Activated CD8-positive, alpha-beta T cell treated with anti-CD3 and anti-CD28 coated beads, Interleukin-2, amount 10 ng/mL, durations not matched to agents 7 days and 5 days (primary cell): Measurements from ENCODE around the gene ANGPTL7. TPM values are rescaled to one million over a fixed set of nuclear protein-coding genes. Genes with fewer than 3 reads are reported as not detected.
A peak's percentile ranks its signal among the peaks of the same experiment; 100 is the strongest.
"Not testable (repeated sequence)": the region's sequence is repeated elsewhere in the genome, so short reads cannot be mapped to it uniquely, and the experiment has no call there.

ENCODE experiments used
- ATAC-seq: fragments of 150-1000 bp; cut with Tn5 transposase; one replicate; pipeline ENCODE4 v1.10.0; 2021; ENCODE audit warnings: moderate library complexity
- CTCF ChIA-PET: fragments of 350-600 bp; sonication (Branson Sonifier 250); formaldehyde crosslinking; loops from one replicate; lab custom pipeline; 2021; ENCODE audit warnings: antibody characterized with exemption; lab: Charles Lee
- POLR2A ChIA-PET: fragments of 350-600 bp; sonication (Branson Sonifier 250); formaldehyde crosslinking; loops from one replicate; lab custom pipeline; 2021; ENCODE audit warnings: antibody characterized with exemption; lab: Charles Lee
- DNase-seq: peaks from one replicate; pipeline ENCODE4 v3.0.0-alpha.2; 2020
- H3K27ac Mint-ChIP-seq: one replicate; pipeline ENCODE4 v1.8.0; 2021; ENCODE audit warnings: mild to moderate bottlenecking, mixed read lengths
- H3K27me3 Mint-ChIP-seq: one replicate; pipeline ENCODE4 v1.8.0; 2021; ENCODE audit warnings: low read depth, mixed read lengths
- H3K36me3 Mint-ChIP-seq: one replicate; pipeline ENCODE4 v1.8.0; 2021; ENCODE audit warnings: low read depth, mixed read lengths
- H3K4me1 Mint-ChIP-seq: one replicate; pipeline ENCODE4 v1.8.0; 2021; ENCODE audit warnings: low read depth, mixed read lengths
- H3K4me3 Mint-ChIP-seq: one replicate; pipeline ENCODE4 v1.8.0; 2021; ENCODE audit warnings: mild to moderate bottlenecking, mixed read lengths
- H3K9me3 Mint-ChIP-seq: one replicate; pipeline ENCODE4 v1.8.0; 2022; ENCODE audit warnings: mixed read lengths; ENCODE audit not compliant: insufficient read depth
- total RNA-seq, 2 experiments: library from RNA; stranded (reverse); gene quantifications; one replicate each; pipeline ENCODE4 v1.2.3, GENCODE V29; 2021

ANGPTL7 gene
- total RNA-seq, 2 experiments from 2014 or later: not detected

DNA sequence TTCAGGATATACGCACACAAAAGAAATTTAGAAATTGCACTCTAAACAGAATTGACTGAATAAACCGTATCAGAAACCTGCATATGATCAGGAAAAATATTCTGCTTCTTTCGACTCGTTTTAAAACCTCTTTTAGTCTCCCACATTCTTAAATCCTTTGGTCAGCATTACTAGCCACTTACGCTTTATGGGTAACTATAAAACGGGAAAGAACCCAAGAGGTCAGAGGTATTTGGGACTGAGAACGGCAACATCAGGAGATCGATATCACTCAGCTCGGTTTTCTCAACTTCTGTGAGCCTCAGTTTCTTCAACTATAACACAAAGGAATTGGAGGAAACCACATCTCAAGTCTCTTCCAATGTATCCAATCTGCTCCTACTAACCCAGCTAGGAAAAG is 36.4 kb upstream of the ANGPTL7 start:
- Mint-ChIP-seq H3K36me3 (peaks cover 21% of the 10 kb centered on the region), H3K27ac (no peak overlapping the region), H3K4me1 (peaks cover 7% of the 10 kb centered on the region), H3K4me3 (no peak overlapping the region), H3K9me3 (no peaks in the 10 kb centered on the region), H3K27me3 (no peaks in the 10 kb centered on the region)
- DNase-seq: no peak
- ChIA-PET POLR2A (no interaction called here), CTCF (interaction anchor here (0.7 kb wide), 1 partner anchor 21 kb away, joined by 3 read pairs; no protein-coding TSS in a partner anchor)
- no peak for ATAC-seq

DNA sequence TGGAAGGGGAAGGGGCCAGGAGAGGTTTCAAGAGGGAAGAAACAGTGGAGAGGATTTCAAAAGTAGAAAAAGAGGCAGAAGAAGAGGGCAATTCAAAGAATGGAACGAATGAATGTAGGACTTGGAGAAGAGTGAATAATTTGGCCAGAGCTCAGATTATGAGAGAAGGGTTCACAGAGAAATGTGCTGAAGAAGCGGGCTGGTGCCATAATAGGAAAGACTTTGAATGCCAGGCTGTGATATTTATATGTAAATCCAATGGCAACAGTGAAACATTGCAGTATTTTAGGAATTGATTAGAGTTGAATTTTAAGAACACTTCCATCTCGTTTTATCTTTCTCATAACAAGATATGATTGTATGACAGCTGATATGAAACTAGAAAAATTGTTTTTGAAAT is 36.0 kb upstream of the ANGPTL7 start:
- POLR2A ChIA-PET: no interaction called here
- CTCF ChIA-PET: no interaction called here
- Mint-ChIP-seq H3K4me3 (no peak overlapping the region), H3K27me3 (no peaks in the 10 kb centered on the region), H3K9me3 (no peaks in the 10 kb centered on the region), H3K36me3 (peaks cover 21% of the 10 kb centered on the region), H3K27ac (no peak overlapping the region), H3K4me1 (peaks cover 7% of the 10 kb centered on the region)
- no peak for DNase-seq
- ATAC-seq: no peak

DNA sequence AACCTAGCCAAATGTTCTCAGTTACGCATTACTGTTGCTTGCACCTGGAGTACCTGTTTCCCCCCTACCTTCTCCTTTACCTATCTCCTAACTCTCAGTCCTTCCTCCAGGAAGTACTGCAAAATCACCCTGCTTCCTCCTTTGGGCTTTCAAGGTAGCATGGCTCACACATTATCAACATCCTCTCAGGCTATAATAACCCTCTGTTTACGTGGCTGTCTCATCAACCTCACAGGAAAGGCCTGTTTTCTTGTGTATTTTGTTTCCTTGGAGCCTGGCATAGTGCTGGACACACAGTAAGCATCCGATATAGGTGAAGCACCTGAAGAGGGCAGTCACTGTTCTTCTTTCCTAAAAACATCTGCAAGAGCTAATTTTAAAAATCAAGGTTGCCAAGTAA is 32.7 kb upstream of the ANGPTL7 start:
- peaks cover 7% of the 10 kb centered on the region for H3K4me1 Mint-ChIP-seq
- CTCF ChIA-PET: interaction anchor here (1.1 kb wide), 1 partner anchor 9 kb away, joined by 4 read pairs; no protein-coding TSS in a partner anchor
- peaks cover 21% of the 10 kb centered on the region for H3K36me3 Mint-ChIP-seq
- H3K27me3 Mint-ChIP-seq: no peaks in the 10 kb centered on the region
- H3K27ac Mint-ChIP-seq: peak overlapping the region; percentile 70
- H3K4me3 Mint-ChIP-seq: no peak overlapping the region
- DNase-seq: no peak
- POLR2A ChIA-PET: no interaction called here
- no peaks in the 10 kb centered on the region for H3K9me3 Mint-ChIP-seq
- no peak for ATAC-seq

DNA sequence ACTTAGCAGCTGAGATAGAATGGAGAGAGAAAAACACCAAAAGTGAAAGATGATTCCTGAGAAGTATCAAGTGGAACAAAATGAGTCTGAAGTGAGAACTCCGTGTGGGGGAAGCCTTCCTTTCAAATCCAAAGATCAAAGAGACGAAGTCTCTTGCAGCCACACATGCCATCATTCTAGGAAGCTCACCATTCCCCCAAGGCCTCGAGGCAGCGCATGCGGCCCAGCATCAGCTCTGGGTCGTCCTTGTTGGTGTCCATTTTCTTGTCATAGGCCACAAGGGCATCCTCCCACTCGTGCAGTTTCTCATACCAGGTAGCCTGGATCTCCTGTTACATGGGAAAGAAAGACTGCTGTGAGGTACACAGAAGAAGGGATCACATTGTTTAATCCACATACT is 32.2 kb upstream of the ANGPTL7 start:
- ChIA-PET CTCF (interaction anchor here (1.1 kb wide), 1 partner anchor 9 kb away, joined by 4 read pairs; no protein-coding TSS in a partner anchor), POLR2A (no interaction called here)
- Mint-ChIP-seq H3K4me1 (peaks cover 7% of the 10 kb centered on the region), H3K36me3 (peaks cover 25% of the 10 kb centered on the region), H3K27ac (peak overlapping the region; percentile 70), H3K27me3 (no peaks in the 10 kb centered on the region), H3K4me3 (no peak overlapping the region), H3K9me3 (no peaks in the 10 kb centered on the region)
- ATAC-seq (no peak), DNase-seq (no peak)

DNA sequence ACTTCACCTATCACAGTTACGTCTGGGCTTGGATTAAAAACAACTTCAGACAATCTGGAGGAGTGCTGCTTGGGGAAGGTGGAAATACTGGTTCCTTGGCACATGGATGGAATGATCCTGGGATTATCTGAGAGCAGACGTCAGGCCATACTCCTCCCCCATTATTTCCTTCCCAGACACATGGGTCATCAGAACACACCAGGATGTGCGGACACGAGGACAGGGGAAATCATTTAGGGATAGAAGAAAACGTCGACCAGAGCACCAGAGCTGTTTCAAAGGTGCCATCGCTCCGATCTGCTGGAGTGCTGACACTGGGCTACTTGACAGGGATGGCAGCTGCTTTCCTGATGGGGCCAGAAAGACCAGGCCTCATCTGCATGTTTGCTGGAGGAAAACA is 31.8 kb upstream of the ANGPTL7 start:
- DNase-seq (no peak), ATAC-seq (no peak)
- Mint-ChIP-seq H3K4me1 (peaks cover 7% of the 10 kb centered on the region), H3K9me3 (no peaks in the 10 kb centered on the region), H3K4me3 (no peak overlapping the region), H3K27ac (no peak overlapping the region), H3K36me3 (peaks cover 29% of the 10 kb centered on the region), H3K27me3 (no peaks in the 10 kb centered on the region)
- ChIA-PET POLR2A (no interaction called here), CTCF (interaction anchor here (1.1 kb wide), 1 partner anchor 10 kb away, joined by 4 read pairs; no protein-coding TSS in a partner anchor)

DNA sequence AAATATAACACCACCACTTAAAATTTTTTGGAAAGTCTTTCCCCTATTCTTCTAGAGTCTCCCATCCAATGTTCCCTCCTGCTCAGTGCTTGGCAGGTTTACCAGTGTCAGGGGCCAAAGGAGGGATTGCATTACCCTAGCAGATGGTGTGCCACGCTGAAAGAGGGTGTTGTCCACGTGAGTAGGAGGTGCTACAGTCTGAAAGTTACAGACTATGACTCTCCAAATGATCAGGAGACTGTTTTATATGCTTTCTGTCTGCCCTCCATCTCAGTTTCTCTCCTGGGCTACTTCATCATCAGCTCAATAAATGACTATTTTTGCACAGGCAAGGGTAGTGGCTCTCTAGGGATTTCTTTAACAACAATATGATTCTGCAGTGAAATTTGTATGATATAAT is 31.3 kb upstream of the ANGPTL7 start:
- Mint-ChIP-seq H3K4me3 (no peak overlapping the region), H3K36me3 (peaks cover 32% of the 10 kb centered on the region), H3K27ac (no peak overlapping the region), H3K4me1 (peaks cover 7% of the 10 kb centered on the region), H3K27me3 (no peaks in the 10 kb centered on the region), H3K9me3 (no peaks in the 10 kb centered on the region)
- ATAC-seq: no peak
- DNase-seq: no peak
- ChIA-PET POLR2A (no interaction called here), CTCF (interaction anchor here (1.1 kb wide), 1 partner anchor 10 kb away, joined by 4 read pairs; no protein-coding TSS in a partner anchor)

DNA sequence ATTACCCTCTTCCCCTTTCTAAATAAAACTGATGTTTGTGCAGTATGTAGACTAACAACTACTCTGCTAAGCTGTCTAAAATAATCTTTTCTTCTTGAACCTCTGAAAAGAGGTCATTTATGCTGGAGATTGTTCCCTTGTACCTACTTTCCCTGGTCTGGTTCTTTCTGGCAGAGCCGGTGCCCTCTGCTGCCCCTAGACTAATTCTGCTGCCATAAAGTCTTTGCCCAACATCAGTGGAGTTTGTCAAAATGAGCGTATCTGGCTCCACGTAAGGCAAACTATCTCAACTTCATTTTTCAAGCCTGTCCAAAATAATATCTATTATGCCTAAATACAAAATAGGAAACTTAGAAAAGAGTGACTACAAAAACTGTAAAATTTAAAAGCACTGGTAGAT is 30.9 kb upstream of the ANGPTL7 start:
- Mint-ChIP-seq H3K36me3 (peaks cover 35% of the 10 kb centered on the region), H3K27me3 (no peaks in the 10 kb centered on the region), H3K27ac (no peak overlapping the region), H3K4me1 (peaks cover 7% of the 10 kb centered on the region), H3K4me3 (no peak overlapping the region), H3K9me3 (no peaks in the 10 kb centered on the region)
- ChIA-PET CTCF (no interaction called here), POLR2A (no interaction called here)
- DNase-seq: no peak
- ATAC-seq: no peak

DNA sequence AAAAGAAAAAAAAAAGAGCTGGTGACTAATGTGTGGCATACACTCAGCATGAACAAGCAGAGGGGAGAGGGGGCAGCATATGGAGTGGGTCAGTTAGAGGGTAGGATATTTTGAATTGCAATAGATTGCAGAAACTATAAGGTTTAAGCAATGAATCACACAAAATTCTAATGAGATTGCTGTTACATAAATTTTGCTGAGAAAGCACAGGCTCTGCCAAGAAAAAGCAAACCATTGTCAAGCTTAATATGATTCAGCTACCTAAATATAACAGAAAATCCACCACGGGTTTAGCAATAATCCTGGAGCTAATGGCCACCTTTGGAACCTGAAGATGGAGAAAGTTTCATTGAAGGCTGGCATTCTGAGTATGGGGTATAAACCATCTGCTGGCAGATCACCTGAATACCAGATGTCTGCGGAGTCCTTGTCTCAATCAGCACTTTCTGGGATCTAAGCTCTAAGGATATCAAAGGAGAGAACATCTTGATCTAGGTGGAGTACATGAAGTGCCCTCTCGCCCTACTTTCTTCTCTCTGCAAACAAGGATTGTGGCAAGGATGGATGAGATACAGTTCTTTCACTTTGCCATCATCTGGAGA is 30.3 kb upstream of the ANGPTL7 start:
- DNase-seq (no peak), ATAC-seq (no peak)
- H3K36me3 Mint-ChIP-seq: peaks cover 39% of the 10 kb centered on the region
- H3K27me3 Mint-ChIP-seq: no peaks in the 10 kb centered on the region
- H3K9me3 Mint-ChIP-seq: no peaks in the 10 kb centered on the region
- ChIA-PET CTCF (no interaction called here), POLR2A (no interaction called here)
- H3K4me1 Mint-ChIP-seq: peaks cover 7% of the 10 kb centered on the region
- no peak overlapping the region for H3K27ac Mint-ChIP-seq
- no peak overlapping the region for H3K4me3 Mint-ChIP-seq

DNA sequence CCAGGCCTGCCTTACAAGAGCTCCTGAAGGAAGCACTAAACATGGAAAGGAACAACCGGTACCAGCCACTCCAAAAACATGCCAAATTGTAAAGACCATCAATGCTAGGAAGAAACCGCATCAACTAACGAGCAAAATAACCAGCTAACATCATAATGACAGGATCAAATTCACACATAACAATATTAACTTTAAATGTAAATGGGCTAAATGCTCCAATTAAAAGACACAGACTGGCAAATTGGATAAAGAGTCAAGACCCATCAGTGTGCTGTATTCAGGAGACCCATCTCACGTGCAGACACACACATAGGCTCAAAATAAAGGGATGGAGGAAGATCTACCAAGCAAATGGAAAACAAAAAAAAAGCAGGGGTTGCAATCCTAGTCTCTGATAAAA is 26.4 kb upstream of the ANGPTL7 start:
- H3K4me3 Mint-ChIP-seq, ATAC-seq, H3K9me3 Mint-ChIP-seq, H3K27ac Mint-ChIP-seq, POLR2A ChIA-PET, CTCF ChIA-PET, DNase-seq, H3K27me3 Mint-ChIP-seq, H3K4me1 Mint-ChIP-seq: not testable (repeated sequence)
- peaks cover 50% of the 10 kb centered on the region for H3K36me3 Mint-ChIP-seq

DNA sequence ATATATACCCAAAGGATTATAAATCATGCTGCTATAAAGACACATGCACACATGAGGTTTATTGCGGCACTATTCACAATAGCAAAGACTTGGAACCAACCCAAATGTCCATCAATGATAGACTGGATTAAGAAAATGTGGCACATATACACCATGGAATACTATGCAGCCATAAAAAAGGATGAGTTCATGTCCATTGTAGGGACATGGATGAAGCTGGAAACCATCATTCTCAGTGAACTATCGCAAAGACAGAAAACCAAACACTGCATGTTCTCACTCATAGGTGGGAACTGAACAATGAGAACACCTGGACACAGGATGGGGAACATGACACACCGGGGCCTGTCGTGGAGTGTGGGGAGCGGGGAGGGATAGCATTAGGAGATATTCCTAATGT is 22.4 kb upstream of the ANGPTL7 start:
- H3K9me3 Mint-ChIP-seq, CTCF ChIA-PET, H3K27me3 Mint-ChIP-seq, DNase-seq, H3K4me3 Mint-ChIP-seq, H3K27ac Mint-ChIP-seq, POLR2A ChIA-PET, H3K4me1 Mint-ChIP-seq, ATAC-seq: not testable (repeated sequence)
- H3K36me3 Mint-ChIP-seq: peaks cover 44% of the 10 kb centered on the region

DNA sequence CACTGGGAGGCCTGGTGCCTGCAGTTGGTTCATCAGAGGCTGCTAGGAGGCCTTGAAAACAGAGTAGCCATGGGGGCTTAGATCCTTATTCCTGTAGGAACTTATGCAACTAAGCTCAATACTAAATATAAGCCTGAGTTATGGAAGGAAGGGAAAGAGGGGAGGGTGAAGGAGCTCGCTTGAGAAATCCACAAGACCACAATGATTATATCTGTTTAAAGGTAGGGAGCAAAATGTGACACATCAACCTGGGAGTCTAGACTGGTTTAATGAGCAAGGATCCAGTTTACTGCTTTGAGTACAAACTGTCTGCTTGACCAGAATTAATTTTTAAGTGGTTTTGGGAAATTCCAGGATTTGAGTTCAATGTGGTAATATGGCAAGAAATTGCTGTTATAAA is 20.4 kb upstream of the ANGPTL7 start:
- ATAC-seq: no peak
- Mint-ChIP-seq H3K4me3 (no peak overlapping the region), H3K9me3 (no peaks in the 10 kb centered on the region), H3K27me3 (no peaks in the 10 kb centered on the region), H3K27ac (no peak overlapping the region), H3K4me1 (no peaks in the 10 kb centered on the region), H3K36me3 (peaks cover 29% of the 10 kb centered on the region)
- POLR2A ChIA-PET: no interaction called here
- CTCF ChIA-PET: interaction anchor here (1.4 to 1.5 kb wide), 2 partner anchors 131 to 132 kb away, joined by 3 to 6 read pairs; no protein-coding TSS in a partner anchor
- DNase-seq: no peak

DNA sequence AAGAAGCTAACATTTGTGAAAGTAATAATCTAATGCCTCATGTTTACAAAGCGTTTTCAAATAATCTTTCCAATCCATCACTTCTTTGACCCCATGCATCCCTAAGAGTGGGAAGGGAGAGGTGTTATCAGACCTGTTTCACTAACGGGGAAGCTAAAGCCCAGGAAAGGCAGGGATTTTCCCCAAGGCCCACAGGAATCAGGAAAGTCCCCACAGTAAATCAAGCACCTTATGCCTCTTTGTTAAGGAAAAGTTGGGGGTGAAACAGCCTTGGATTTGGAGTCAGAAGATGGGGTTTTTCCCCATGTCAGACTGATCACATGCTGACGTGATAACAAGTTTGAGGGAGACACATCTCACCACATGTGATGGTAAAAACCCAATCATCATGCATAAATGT is 20.0 kb upstream of the ANGPTL7 start:
- no peaks in the 10 kb centered on the region for H3K9me3 Mint-ChIP-seq
- no peaks in the 10 kb centered on the region for H3K4me1 Mint-ChIP-seq
- H3K27ac Mint-ChIP-seq: no peak overlapping the region
- no peaks in the 10 kb centered on the region for H3K27me3 Mint-ChIP-seq
- POLR2A ChIA-PET: no interaction called here
- DNase-seq (no peak), ATAC-seq (no peak)
- CTCF ChIA-PET: interaction anchor here (1.4 to 1.5 kb wide), 2 partner anchors 131 to 132 kb away, joined by 3 to 6 read pairs; no protein-coding TSS in a partner anchor
- peaks cover 27% of the 10 kb centered on the region for H3K36me3 Mint-ChIP-seq
- no peak overlapping the region for H3K4me3 Mint-ChIP-seq
